Measurements from ENCODE around the gene UBE2L3. TPM values are rescaled to one million over a fixed set of nuclear protein-coding genes. Genes with fewer than 3 reads are reported as not detected.

The UBE2L3 gene
- total RNA-seq, 2 donors from 2014 or later: 56.8 to 78.7 TPM

DNA sequence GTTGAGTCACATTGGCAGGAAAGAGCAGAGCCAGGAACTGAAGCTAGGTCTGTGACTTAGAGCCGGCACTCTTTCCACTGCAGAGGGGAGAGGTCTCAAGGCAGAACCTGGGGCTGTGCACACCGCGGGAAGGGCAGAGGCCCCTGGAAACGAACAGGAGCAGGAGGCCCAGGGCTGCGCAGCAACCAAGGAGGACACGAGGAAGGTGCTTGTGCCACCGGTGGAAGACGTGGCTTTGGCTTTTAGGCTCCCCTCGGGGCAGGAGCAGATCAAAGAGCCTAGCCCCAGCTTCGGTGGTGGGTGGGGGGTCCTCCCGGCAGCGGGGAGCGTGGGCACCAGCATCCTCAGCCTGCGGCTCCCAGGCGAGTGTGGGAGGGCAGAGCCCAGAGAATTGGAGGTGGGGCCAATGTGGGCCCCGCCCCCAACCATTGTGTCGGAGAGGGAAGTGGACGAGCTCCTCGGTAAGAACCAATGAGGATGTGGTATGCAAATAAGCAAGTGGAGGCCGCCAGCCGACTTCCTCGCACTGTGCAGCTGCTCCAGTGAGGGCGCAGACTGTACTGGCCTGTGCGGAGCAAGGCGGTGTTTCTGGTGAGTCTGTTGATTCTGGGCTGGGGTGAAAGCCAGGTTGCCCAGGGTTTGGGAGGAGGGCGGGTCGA, 64.9 kb downstream of the UBE2L3 start, which contains the start of gene CCDC116:
Gene CCDC116, plus strand, starts transcription at position 524 of the 659 bp plus-strand sequence. CDS start 422 bp downstream, outside the sequence.
- no peaks in the 10 kb centered on the region for H3K36me3 ChIP-seq
- H3K4me3 ChIP-seq: no peak within 1 kb of the TSS
- peaks cover 3% of the 10 kb centered on the region for H3K4me1 ChIP-seq
- no peaks in the 10 kb centered on the region for H3K9me3 ChIP-seq
- H3K9ac ChIP-seq (ENCODE audit: low read depth in 2 of 2, low read length in 2 of 2): no peak within 1 kb of the TSS
- intact Hi-C loops (cut with DNase I): no loop called here
- no peak for DNase-seq
- TF ChIP-seq, protein P1, sequence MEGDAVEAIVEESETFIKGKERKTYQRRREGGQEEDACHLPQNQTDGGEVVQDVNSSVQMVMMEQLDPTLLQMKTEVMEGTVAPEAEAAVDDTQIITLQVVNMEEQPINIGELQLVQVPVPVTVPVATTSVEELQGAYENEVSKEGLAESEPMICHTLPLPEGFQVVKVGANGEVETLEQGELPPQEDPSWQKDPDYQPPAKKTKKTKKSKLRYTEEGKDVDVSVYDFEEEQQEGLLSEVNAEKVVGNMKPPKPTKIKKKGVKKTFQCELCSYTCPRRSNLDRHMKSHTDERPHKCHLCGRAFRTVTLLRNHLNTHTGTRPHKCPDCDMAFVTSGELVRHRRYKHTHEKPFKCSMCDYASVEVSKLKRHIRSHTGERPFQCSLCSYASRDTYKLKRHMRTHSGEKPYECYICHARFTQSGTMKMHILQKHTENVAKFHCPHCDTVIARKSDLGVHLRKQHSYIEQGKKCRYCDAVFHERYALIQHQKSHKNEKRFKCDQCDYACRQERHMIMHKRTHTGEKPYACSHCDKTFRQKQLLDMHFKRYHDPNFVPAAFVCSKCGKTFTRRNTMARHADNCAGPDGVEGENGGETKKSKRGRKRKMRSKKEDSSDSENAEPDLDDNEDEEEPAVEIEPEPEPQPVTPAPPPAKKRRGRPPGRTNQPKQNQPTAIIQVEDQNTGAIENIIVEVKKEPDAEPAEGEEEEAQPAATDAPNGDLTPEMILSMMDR (IDR thresholded peaks at IDR 0.05): no peak
- no peaks in the 10 kb centered on the region for H3K27me3 ChIP-seq
- H3K27ac ChIP-seq: no peak within 1 kb of the TSS

DNA sequence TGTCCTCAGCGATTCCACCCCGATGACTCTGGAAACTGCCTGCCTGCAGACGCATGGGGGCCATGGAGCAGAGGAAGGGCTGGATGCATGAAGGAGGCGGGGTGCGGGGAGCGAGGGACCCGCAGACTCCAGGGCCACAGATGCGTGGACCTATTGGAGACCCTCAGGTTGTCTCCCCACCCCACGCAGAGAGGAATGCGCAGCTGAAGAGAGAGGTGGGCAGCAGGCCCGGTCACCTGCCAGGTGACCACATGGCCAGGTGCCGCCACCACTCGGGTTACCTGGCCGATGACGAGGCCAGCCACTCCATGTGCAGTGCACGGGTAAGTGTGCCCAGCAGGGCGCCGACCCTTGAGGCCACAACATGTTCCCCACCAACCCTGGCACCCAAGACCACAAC, 65.4 kb downstream of the UBE2L3 start:
- peaks cover 3% of the 10 kb centered on the region for H3K4me1 ChIP-seq
- intact Hi-C loops (cut with DNase I): no loop called here

DNA sequence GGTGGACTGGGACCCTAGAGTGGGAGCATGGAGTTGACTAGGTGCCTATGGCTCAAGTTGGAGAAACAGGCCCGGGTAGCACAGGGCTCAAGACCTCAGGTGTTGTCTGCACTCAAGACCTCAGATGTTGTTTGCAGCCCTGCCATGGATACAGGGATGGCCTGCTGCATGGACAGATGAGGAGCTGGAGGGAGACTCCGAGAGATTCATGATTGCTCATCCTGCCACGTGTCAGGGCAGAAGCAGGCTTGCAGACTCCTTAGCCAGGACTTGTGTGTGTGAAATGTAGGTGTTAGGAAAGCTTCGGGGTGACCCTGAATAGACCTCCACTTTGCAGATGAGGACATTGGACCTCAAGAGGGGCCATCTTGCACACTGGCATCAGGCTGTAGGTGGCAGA, 66.0 kb downstream of the UBE2L3 start:
- Histone ChIP-seq H3K27ac (no peak overlapping the region), H3K4me3 (no peak overlapping the region), H3K9ac (ENCODE audit: low read depth in 2 of 2, low read length in 2 of 2) (no peak overlapping the region), H3K27me3 (no peaks in the 10 kb centered on the region), H3K36me3 (no peaks in the 10 kb centered on the region), H3K4me1 (peaks cover under 1% of the 10 kb centered on the region), H3K9me3 (no peaks in the 10 kb centered on the region)
- no peak for DNase-seq
- intact Hi-C loops (cut with DNase I): no loop called here
- TF ChIP-seq, protein P1 (IDR thresholded peaks at IDR 0.05): no peak

More for the DNA sequence above, 65.4 kb downstream of the UBE2L3 start:
- Histone ChIP-seq H3K27me3 (no peaks in the 10 kb centered on the region), H3K27ac (no peak overlapping the region), H3K9ac (ENCODE audit: low read depth in 2 of 2, low read length in 2 of 2) (no peak overlapping the region), H3K9me3 (no peaks in the 10 kb centered on the region), H3K4me3 (no peak overlapping the region), H3K36me3 (no peaks in the 10 kb centered on the region)
- TF ChIP-seq, protein P1 (IDR thresholded peaks at IDR 0.05): no peak
- no peak for DNase-seq

DNA sequence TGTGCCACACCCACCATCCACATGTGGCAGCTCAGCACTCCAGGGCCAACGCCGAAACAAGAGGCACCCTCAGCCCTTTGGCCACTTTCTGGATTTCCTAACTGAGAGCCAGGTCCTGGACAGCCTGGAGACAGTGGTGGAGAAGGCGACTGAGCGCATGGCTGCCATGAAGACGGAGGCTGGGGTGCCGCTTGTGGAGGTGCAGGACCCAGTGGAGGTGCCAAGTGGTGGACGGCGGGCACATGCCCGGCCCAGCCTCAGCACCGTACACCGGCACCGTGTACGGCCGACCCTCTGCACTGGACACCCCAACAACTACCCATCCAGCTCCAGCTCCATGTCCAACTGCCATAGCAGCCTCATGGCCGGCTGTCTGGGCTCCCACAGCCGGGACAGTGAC, 66.6 kb downstream of the UBE2L3 start:
- DNase-seq: no peak
- H3K27ac ChIP-seq: no peak overlapping the region
- TF ChIP-seq, protein P1 (IDR thresholded peaks at IDR 0.05): no peak
- H3K4me1 ChIP-seq: no peaks in the 10 kb centered on the region
- no peak overlapping the region for H3K4me3 ChIP-seq
- H3K36me3 ChIP-seq: no peaks in the 10 kb centered on the region
- intact Hi-C loops (cut with DNase I): no loop called here
- H3K9me3 ChIP-seq: no peaks in the 10 kb centered on the region
- no peaks in the 10 kb centered on the region for H3K27me3 ChIP-seq
- H3K9ac ChIP-seq (ENCODE audit: low read depth in 2 of 2, low read length in 2 of 2): no peak overlapping the region

DNA sequence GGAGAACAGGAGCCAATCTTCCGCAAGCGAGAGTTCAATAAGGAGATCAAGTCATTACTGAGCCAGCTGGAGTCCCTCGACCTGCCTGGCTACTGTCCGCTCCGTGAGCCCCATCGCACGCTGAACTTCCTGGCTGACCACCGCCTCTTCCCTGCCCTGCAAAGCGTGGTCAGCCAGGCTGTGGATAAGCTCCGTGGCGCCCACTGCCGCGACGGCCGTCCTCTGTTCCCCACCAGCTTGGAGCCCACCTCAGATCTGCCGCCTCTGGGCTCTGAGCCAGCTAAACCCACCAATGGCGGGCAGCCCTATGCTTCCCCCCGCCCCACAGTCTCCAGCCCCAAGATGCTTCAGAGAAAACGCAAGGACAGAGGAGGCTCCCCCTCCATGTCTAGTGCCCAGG, 67.3 kb downstream of the UBE2L3 start:
- TF ChIP-seq, protein P1 (IDR thresholded peaks at IDR 0.05): no peak
- H3K27ac ChIP-seq: no peak overlapping the region
- no peaks in the 10 kb centered on the region for H3K27me3 ChIP-seq
- intact Hi-C loops (cut with DNase I): no loop called here
- no peak for DNase-seq
- H3K9ac ChIP-seq (ENCODE audit: low read depth in 2 of 2, low read length in 2 of 2): no peak overlapping the region
- no peaks in the 10 kb centered on the region for H3K36me3 ChIP-seq
- no peak overlapping the region for H3K4me3 ChIP-seq
- no peaks in the 10 kb centered on the region for H3K9me3 ChIP-seq
- no peaks in the 10 kb centered on the region for H3K4me1 ChIP-seq

Data from colonic mucosa (tissue), 4 donors.